Measurements from ENCODE around the gene TAB2. TPM values are rescaled to one million over a fixed set of nuclear protein-coding genes. Genes with fewer than 3 reads are reported as not detected.

Gene TAB2
- total and polyA plus RNA-seq, 9 of the 15 experiments (the other 6 are each of a cell fraction or from before 2014, with no cell fraction given), result 9.1 to 38.3 (median 18.6) TPM

DNA sequence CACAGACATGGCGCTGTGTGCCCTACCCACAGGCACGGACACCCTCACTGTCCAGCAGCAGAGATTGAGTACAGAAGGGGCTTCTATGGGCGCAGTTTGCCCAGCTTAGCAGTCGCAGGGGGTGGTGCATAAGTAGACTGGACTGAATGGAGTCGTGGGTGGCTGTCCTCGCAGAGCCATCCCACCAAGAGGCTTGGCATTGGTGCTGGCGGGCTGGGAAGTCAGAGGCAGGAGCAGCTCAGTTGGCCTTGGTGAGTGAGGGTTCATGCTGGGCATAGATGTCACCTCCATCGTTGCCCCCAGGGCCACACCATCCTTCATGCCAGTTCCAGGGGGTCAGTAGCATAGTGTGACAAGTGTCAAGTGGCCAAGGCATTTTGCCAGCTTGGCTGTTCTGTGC, 107.7 kb downstream of the TAB2 start (continued):
- TF ChIP-seq, protein P1, sequence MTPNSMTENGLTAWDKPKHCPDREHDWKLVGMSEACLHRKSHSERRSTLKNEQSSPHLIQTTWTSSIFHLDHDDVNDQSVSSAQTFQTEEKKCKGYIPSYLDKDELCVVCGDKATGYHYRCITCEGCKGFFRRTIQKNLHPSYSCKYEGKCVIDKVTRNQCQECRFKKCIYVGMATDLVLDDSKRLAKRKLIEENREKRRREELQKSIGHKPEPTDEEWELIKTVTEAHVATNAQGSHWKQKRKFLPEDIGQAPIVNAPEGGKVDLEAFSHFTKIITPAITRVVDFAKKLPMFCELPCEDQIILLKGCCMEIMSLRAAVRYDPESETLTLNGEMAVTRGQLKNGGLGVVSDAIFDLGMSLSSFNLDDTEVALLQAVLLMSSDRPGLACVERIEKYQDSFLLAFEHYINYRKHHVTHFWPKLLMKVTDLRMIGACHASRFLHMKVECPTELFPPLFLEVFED (CRISPR knock-in tag; conservative IDR thresholded peaks at IDR 0.05), result no peak
- TF ChIP-seq DMBX1 (CRISPR knock-in tag; IDR thresholded peaks at IDR 0.05; ENCODE audit: borderline replicate concordance) (no peak), EWSR1 (IDR thresholded peaks at IDR 0.05; ENCODE audit: borderline replicate concordance, low read depth, partially characterized antibody) (no peak)
- TF ChIP-seq, protein P2, sequence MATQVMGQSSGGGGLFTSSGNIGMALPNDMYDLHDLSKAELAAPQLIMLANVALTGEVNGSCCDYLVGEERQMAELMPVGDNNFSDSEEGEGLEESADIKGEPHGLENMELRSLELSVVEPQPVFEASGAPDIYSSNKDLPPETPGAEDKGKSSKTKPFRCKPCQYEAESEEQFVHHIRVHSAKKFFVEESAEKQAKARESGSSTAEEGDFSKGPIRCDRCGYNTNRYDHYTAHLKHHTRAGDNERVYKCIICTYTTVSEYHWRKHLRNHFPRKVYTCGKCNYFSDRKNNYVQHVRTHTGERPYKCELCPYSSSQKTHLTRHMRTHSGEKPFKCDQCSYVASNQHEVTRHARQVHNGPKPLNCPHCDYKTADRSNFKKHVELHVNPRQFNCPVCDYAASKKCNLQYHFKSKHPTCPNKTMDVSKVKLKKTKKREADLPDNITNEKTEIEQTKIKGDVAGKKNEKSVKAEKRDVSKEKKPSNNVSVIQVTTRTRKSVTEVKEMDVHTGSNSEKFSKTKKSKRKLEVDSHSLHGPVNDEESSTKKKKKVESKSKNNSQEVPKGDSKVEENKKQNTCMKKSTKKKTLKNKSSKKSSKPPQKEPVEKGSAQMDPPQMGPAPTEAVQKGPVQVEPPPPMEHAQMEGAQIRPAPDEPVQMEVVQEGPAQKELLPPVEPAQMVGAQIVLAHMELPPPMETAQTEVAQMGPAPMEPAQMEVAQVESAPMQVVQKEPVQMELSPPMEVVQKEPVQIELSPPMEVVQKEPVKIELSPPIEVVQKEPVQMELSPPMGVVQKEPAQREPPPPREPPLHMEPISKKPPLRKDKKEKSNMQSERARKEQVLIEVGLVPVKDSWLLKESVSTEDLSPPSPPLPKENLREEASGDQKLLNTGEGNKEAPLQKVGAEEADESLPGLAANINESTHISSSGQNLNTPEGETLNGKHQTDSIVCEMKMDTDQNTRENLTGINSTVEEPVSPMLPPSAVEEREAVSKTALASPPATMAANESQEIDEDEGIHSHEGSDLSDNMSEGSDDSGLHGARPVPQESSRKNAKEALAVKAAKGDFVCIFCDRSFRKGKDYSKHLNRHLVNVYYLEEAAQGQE (IDR thresholded peaks at IDR 0.05; ENCODE audit: borderline replicate concordance), result no peak
- TF ChIP-seq, protein P2 (CRISPR knock-in tag; IDR thresholded peaks at IDR 0.05; ENCODE audit: low read depth), result no peak
